ENCODE measurements around the gene LAD1.

GRCh38 chr1:201411292-201411691 is 12.2 kb upstream of the LAD1 start:
- TF ChIP-seq CTCF (IDR thresholded peaks at IDR 0.05; ENCODE audit: low read depth, low read length, poor library complexity, severe bottlenecking): no peak
- TF ChIP-seq EZH2phosphoT487 (IDR thresholded peaks at IDR 0.05; ENCODE audit: borderline replicate concordance, low read length): no peak

Data from DOHH2 (cell line).